Loucy (cell line): ENCODE data around the gene DIP2B.

ENCODE experiments used
- EZH2phosphoT487 ChIP-seq: fragments of 200-600 bp; IDR thresholded peaks from 2 replicates; pipeline ENCODE4 v1.6.1; 2018; ENCODE audit warnings: antibody characterized with exemption, mild to moderate bottlenecking, moderate library complexity, borderline replicate concordance
- TF ChIP-seq, protein P1 (sequence below): fragments of 200-600 bp; sonication (generic); conservative IDR thresholded peaks from 2 replicates; pipeline ENCODE4 v1.5.1; 2014; ENCODE audit warnings: mild to moderate bottlenecking, antibody characterized with exemption, low read length

DNA sequence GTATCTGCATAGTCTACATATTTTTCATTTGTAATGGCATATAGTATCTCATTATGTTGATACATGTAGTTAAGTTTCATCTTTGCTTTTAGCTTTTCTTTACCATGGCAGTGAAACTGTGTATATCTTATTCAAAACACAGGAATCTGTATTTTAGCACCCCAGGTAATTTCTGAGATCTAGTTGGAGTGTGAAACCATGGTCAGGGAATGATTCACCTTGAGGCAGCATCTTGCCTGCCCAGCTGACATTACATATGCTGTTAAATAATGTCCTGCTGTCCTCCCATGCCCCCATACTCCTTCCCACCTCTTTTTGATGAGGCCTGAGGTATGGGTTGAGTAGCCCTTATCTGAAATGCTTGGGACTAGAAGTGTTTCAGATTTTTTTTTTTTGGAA lies 133.7 kb downstream of the DIP2B start:
- TF ChIP-seq, protein P1, sequence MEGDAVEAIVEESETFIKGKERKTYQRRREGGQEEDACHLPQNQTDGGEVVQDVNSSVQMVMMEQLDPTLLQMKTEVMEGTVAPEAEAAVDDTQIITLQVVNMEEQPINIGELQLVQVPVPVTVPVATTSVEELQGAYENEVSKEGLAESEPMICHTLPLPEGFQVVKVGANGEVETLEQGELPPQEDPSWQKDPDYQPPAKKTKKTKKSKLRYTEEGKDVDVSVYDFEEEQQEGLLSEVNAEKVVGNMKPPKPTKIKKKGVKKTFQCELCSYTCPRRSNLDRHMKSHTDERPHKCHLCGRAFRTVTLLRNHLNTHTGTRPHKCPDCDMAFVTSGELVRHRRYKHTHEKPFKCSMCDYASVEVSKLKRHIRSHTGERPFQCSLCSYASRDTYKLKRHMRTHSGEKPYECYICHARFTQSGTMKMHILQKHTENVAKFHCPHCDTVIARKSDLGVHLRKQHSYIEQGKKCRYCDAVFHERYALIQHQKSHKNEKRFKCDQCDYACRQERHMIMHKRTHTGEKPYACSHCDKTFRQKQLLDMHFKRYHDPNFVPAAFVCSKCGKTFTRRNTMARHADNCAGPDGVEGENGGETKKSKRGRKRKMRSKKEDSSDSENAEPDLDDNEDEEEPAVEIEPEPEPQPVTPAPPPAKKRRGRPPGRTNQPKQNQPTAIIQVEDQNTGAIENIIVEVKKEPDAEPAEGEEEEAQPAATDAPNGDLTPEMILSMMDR = no peak
- TF ChIP-seq EZH2phosphoT487 = no peak
